ENCODE measurements around the gene CA11.

Gene CA11

GRCh38 chr19:48627865-48628314, 18.1 kb downstream of the CA11 start:
- no peak for DNase-seq

- no peak for DNase-seq
Measured at GRCh38 chr19:48627201-48627864, 18.7 kb downstream of the CA11 start.

GRCh38 chr19:48625891-48626327, 20.1 kb downstream of the CA11 start:
- no peak for DNase-seq

- no peak for DNase-seq
Measured at GRCh38 chr19:48624791-48625723, 20.9 kb downstream of the CA11 start.

GRCh38 chr19:48624067-48624594, 21.9 kb downstream of the CA11 start:
- DNase-seq: peak; percentile 98

GRCh38 chr19:48623556-48624066, 22.4 kb downstream of the CA11 start:
- peak; percentile 48 for DNase-seq

GRCh38 chr19:48619692-48620585, 26.0 kb downstream of the CA11 start:
- peak; percentile 67 for DNase-seq

GRCh38 chr19:48618916-48619691, 26.9 kb downstream of the CA11 start, which contains the start of the genes RPL18 and SPHK2:
Gene RPL18 (minus strand): TSS chr19:48619178. CDS start chr19:48619143, 35 bp downstream.
Gene SPHK2 (plus strand): TSS chr19:48619506. CDS start chr19:48620515, 1,009 bp downstream.
- peak; percentile 99 for DNase-seq

- peak; percentile 38 for DNase-seq
Measured at GRCh38 chr19:48618278-48618915, 27.6 kb downstream of the CA11 start.

GRCh38 chr19:48617146-48617937, 28.6 kb downstream of the CA11 start:
- DNase-seq: no peak

- no peak for DNase-seq
Measured at GRCh38 chr19:48616491-48617056, 29.4 kb downstream of the CA11 start.

GRCh38 chr19:48616041-48616436, 29.9 kb downstream of the CA11 start:
- no peak for DNase-seq

- peak; percentile 37 for DNase-seq
Measured at GRCh38 chr19:48615231-48616040, 30.6 kb downstream of the CA11 start.

GRCh38 chr19:48614436-48615230, 31.4 kb downstream of the CA11 start, which contains the start of gene FAM83E:
Gene FAM83E (minus strand): TSS chr19:48615076. CDS start chr19:48613372, 1,704 bp downstream.
- DNase-seq: peak; percentile 37

GRCh38 chr19:48613852-48614435, 32.0 kb downstream of the CA11 start:
- DNase-seq: peak; percentile 28

GRCh38 chr19:48613024-48613851, 32.7 kb downstream of the CA11 start:
- no peak for DNase-seq

Data from hematopoietic multipotent progenitor cell treated with erythropoietin and hydrocortisone succinate and interleukin-3 and kit ligand, for 6 days (in vitro differentiated cells).